ENCODE data around the gene SKAP2. TPM values are rescaled to one million over a fixed set of nuclear protein-coding genes. Genes with fewer than 3 reads are reported as not detected.

Gene SKAP2
- total RNA-seq, 1 experiment from 2014 or later = 3.2 TPM

DNA sequence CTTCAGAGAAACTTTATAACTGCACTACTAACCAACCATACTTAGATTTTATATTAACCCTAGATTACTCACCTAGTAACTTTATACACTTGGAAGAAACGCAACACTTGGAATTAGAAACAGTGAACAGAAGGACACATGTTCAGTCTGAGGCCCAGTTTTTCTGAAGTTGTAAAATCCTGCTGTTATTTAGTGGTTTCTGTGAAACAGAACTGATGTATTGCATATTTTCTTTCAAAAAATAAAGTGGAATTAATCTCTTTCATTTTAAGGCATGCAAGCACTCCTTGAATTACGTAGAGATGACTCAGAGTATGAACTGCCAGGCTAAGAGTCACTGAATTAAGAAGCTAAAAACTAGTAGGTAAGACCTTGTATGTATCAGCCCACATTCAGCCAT is 215.8 kb downstream of the SKAP2 start:
- H3K36me3 Mint-ChIP-seq (ENCODE audit: insufficient read depth in 1 of 3, low read depth in 3 of 3) = no peaks in the 10 kb centered on the region
- Histone ChIP-seq H3K9ac (ENCODE audit: extremely low read depth, insufficient read length, low read length) (no peak overlapping the region), H2BK15ac (ENCODE audit: low read depth, low read length) (no peak overlapping the region), H4K8ac (replicated peaks; ENCODE audit: insufficient read length, low read depth, low read length) (no peak overlapping the region), H3K27ac (ENCODE audit: insufficient read length, low read depth, low read length) (no peak overlapping the region), H2BK12ac (ENCODE audit: insufficient read length, low read depth, low read length) (no peak overlapping the region), H2AK5ac (ENCODE audit: insufficient read length, low read length) (no peak overlapping the region), H3K4me2 (ENCODE audit: insufficient read depth, insufficient read length, low read length) (no peak overlapping the region), H3K56ac (ENCODE audit: insufficient read length, low read depth, low read length) (no peak overlapping the region), H3K23me2 (ENCODE audit: insufficient read length, low read depth, low read length, poor library complexity, severe bottlenecking) (no peaks in the 10 kb centered on the region), H3K27me3 (ENCODE audit: insufficient read depth, low read length) (no peaks in the 10 kb centered on the region), H3K9me3 (ENCODE audit: control insufficient read depth, low read depth, low read length) (no peaks in the 10 kb centered on the region), H3T11ph (ENCODE audit: low read length) (no peak overlapping the region), H3K14ac (ENCODE audit: insufficient read depth, low read length) (no peak overlapping the region), H3K79me1 (ENCODE audit: insufficient read depth, low read depth, low read length, poor library complexity, severe bottlenecking) (no peaks in the 10 kb centered on the region), H2AFZ (ENCODE audit: low read length) (no peak overlapping the region), H2BK120ac (ENCODE audit: low read depth, low read length, poor library complexity, severe bottlenecking) (no peak overlapping the region), H3K23ac (ENCODE audit: insufficient read length, low read depth, low read length) (no peak overlapping the region), H2BK20ac (ENCODE audit: low read depth, low read length, poor library complexity, severe bottlenecking) (no peak overlapping the region), H2BK5ac (ENCODE audit: insufficient read length, low read length) (no peak overlapping the region), H3K4ac (ENCODE audit: low read depth, low read length) (no peak overlapping the region), H3K18ac (ENCODE audit: insufficient read length, low read depth, low read length) (no peak overlapping the region), H3K79me2 (ENCODE audit: insufficient read depth, low read length) (no peaks in the 10 kb centered on the region), H4K5ac (ENCODE audit: insufficient read length, low read depth, low read length) (no peak overlapping the region), H3K4me1 (ENCODE audit: insufficient read depth, low read length) (no peaks in the 10 kb centered on the region; the same call in 1 of the 2 replicates), H4K91ac (ENCODE audit: insufficient read length, low read depth, low read length) (no peak overlapping the region), H4K20me1 (ENCODE audit: control insufficient read depth, insufficient read depth, insufficient read length) (no peaks in the 10 kb centered on the region)
- no peak overlapping the region for H3K27ac Mint-ChIP-seq
- H3K9me3 Mint-ChIP-seq = no peaks in the 10 kb centered on the region
- DNase-seq = no peak
- TF ChIP-seq CTCF (conservative IDR thresholded peaks at IDR 0.05) = no peak
- H3K4me1 Mint-ChIP-seq = peaks cover 7 to 9% of the 10 kb centered on the region in 2 experiments
- WGBS (ENCODE audit: extremely low coverage, insufficient read length, low lambda C conversion rate) = no CpG with 5 or more reads among the region's 2 CpGs
- peaks cover 1% of the 10 kb centered on the region; the same call in 1 of the 2 replicates for H3K27me3 Mint-ChIP-seq (ENCODE audit: low read depth)
- no peak overlapping the region for H3K4me3 Mint-ChIP-seq

Measured in H9 (cell line).